Activated CD8-positive, alpha-beta memory T cell treated with anti-CD3 and anti-CD28 coated beads, Interleukin-2, amount 50 U/mL, for 1 hour (primary cell): Measurements from ENCODE around the gene RBFA.
A peak's percentile ranks its signal among the peaks of the same experiment; 100 is the strongest.
"Not testable (repeated sequence)": the region's sequence is repeated elsewhere in the genome, so short reads cannot be mapped to it uniquely, and the experiment has no call there.

Source experiments
- DNase-seq: peaks from one replicate; pipeline ENCODE4 v3.0.0-alpha.2; 2020; ENCODE audit errors: extremely low read depth

The RBFA gene, protein sequence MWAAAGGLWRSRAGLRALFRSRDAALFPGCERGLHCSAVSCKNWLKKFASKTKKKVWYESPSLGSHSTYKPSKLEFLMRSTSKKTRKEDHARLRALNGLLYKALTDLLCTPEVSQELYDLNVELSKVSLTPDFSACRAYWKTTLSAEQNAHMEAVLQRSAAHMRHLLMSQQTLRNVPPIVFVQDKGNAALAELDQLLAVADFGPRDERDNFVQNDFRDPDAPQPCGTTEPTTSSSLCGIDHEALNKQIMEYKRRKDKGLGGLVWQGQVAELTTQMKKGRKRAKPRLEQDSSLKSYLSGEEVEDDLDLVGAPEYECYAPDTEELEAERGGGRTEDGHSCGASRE

DNA sequence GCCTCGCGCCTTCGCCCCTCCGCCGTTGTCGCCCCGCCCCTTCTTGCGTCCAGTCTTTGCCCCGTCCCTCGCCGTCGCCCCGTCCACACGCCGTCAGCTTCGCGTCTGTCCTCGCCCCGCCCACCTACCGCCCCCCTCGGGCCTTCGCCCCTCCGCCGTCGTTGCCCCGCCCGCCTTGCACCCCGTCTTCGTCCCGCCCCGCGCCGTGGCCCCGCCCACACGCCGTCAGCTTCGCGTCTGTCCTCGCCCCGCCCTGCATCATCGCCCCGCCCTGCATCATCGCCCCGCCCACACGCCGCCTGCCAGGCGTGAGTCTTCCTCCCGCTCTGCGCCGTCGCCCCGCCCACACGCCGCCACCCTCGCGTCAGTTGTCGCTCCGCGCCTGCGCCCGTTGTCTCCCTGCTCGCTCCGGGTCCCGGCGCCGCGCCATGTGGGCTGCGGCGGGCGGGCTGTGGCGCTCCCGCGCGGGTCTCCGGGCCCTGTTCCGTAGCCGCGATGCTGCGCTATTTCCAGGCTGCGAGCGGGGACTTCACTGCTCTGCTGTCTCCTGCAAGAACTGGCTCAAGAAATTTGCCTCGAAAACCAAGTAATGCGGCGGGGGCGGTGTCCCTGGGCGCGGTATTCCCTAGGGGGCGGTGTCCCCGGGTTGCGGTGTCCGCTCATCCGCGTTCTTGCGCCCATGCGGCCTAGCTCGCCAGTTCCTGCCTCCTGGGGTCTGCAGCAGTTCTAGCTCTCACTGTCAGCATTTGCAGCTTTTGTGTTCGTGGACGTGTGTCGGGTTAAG lies at the start of gene RBFA:
TSS of gene RBFA (plus strand) at position 367 of the 784 bp plus-strand sequence. CDS start at position 429, 62 bp downstream.
- peak; percentile 99 for DNase-seq

DNA sequence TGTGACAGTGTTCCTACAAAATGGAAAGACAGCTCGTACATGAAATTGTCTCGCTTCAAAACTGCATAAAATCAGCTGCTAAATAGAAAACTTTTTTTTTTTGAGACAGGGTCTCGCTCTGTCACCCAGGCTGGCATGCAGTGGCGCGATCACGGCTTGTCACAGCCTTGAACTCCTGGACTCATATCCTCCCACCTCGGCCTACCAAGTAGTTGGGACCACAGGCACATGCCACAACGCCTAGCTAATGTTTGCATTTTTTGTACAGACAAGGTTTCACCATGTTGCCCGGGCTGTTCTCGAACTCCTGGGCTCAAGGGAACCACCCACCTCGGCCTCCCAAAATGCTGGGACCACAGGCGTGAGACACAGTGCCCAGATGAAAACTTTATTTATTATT lies 49.1 kb upstream of the RBFA start:
- DNase-seq = no peak

DNA sequence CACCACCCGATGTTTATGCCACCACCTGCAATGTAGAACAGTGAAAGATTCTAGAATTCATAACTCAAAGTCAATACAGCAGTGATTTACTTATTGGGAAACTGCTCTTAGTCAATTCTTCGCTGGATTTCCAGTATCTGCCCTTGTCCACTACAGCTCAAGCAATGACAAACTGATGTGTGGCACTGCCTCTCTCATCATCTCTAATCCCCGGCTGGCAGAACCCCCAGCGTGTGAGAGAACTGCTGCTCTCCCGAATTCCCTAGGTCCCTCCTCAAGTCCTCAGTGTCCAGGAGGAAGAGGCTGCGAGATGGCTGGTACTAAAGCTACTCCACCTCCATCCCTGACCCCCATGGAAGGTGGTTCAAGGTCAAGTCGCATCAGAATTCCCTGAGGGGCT lies 47.5 kb upstream of the RBFA start:
- no peak for DNase-seq

DNA sequence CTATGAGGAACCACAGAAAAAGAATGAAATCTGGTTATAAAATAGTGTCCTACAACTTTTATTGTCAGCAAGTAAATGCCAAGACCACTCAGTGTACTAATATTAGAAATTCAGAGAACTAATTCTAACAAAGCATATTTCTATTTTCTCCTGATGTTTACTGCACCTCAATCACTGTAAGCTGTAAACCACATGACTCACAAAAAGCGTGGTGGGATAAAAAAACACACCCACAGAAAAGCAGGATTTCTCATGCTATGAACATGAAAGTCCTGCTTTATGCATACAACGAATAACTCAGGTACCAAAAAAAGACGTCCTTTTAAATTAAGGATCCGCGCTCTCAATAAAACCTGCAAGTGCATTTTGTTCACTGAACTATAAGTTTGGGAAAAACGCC lies 46.7 kb upstream of the RBFA start:
- no peak for DNase-seq

DNA sequence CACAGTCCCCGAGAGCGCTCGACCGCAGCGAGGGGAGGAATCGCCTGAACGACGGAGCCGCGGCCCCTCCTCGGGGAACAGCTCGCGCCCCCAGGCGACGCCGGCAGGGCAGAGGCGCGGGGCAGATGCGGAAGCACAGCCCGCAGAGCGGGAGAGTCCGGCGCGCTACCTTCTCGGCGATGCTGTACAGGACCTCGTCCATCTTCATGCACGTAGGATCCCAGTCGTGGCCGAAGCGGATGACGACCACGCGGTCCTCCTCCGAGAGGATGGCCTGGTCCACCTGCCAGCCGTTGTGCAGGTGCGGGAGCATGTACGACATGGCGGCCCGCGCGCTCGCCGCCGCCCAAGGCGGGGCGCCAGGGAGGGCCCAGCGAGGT lies 46.2 kb upstream of the RBFA start:
- no peak for DNase-seq

DNA sequence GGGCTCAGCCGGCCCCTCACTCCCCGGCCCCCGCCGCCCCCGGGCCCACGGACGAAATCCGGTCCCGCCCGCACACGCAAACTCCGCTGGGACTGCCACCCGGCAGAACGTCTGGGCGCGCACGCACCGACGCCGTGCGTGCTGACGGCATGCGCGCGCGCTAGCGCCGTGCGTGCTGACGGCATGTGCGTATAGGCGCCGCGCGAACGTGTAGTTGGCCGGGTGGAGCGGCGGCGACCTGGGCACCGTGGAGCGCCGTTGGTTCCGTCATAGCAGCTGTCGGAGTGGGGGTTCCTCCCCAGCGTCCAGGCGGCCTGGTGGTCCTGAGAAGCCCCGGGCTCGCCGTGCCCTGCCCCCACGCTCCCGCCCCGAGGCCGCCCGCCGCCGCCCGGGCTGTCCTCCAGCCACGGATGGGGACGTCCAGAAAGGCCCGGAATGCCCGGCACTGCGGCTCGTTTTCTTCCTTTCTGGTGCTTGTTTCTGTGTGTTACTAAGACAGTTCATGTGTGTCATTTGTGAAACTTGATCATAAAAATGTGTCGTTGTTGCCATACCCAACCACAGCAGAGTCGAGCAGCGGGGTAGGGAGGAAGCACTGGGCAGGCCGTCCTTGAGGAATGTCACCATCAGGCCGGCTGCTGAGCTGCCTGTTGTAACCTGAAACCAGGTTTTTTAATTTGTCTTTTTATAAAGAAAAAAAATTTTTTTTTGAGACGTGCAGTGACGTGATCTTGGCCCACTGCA lies 45.6 kb upstream of the RBFA start, which contains the start of gene TXNL4A:
TSS of gene TXNL4A (minus strand) at position 113 of the 744 bp plus-strand sequence. CDS start 171 bp downstream, outside the sequence.
- peak; percentile 40 for DNase-seq

DNA sequence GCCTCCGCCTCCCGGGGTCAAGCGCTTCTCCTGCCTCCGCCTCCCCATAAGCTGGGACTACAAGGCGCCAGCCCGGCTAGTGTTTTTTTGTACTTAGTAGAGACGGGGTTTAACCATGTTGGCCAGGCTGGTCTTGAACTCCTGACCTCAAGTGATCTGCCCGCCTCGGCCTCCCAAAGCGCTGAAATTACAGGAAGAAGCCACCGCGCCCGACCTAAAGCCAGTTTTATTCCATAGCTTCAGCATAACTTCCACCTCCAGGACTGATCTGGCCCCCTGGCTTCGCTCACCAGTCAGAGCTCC lies 45.1 kb upstream of the RBFA start:
- DNase-seq = no peak

DNA sequence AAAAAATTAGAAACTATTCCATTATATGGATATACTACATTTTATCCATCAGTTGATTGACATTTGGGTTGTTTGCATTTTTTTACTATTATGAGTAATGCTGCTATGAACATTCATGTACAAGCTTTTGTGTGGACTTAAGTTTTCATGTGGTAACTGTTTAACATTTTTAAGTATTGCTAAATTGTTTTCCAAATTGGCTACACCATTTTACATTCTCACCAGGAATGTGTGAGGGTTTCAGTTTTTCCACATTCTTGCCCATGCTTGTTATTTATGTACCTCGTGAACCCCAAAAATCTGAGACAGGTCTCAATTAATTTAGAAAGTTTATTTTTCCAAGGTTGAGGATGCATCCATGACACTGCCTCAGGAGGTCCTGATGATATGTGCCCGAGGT lies 42.7 kb upstream of the RBFA start:
- DNase-seq = no peak

DNA sequence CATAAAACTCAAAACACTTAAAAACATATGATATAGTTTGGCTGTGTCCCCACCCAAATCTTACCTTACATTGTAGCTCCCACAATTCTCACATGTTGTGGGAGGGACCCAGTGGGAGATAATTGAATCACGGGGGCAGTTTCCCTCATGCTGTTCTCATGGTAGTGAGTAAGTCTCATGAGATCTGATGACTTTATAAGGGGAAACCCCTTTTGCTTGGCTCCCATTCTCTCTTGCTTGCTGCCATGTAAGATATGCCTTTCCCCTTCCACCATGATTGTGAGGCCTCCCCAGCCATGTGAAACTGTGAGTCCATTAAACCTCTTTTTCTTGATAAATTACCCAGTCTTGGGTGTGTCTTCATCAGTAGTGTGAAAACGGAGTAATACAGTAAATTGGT lies 34.5 kb upstream of the RBFA start:
- DNase-seq = not testable (repeated sequence)

DNA sequence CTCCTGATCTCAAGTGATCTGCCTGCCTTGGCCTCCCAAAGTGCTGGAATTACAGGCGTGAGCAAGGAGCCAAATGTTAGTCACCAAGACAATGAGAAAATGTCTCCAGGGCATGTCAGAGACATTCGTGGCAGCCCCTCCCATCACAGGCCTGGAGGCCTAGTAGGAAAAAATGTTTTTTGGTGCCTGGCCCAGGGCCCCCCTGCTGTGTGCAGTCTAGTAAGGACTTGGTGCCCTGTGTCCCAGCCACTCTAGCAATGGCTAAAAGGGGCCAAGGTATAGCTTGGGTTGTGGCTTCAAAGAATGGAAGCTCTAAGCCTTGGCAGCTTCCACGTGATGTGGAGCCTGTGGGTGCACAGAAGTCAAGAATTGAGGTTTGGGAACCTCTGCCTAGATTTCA lies 33.4 kb upstream of the RBFA start:
- no peak for DNase-seq

DNA sequence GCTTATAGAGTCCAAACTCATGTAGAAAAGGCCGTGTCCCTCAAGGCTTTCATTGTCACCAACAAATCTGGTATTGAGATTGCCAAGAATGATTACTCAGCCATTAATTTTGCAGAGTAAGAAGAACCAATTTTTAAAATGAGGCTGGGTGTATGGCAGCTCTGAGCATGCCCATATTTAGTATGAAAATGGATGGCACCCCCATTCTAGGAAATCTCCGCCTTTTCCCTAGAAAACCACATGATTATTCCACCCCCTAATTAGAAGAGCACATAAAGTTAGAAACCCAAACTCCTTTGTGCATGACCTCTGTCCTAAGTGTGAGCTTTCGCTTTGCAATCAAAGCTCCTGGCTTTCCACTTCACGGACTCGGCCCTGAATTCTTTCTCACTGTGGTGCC lies 31.8 kb upstream of the RBFA start:
- no peak for DNase-seq

DNA sequence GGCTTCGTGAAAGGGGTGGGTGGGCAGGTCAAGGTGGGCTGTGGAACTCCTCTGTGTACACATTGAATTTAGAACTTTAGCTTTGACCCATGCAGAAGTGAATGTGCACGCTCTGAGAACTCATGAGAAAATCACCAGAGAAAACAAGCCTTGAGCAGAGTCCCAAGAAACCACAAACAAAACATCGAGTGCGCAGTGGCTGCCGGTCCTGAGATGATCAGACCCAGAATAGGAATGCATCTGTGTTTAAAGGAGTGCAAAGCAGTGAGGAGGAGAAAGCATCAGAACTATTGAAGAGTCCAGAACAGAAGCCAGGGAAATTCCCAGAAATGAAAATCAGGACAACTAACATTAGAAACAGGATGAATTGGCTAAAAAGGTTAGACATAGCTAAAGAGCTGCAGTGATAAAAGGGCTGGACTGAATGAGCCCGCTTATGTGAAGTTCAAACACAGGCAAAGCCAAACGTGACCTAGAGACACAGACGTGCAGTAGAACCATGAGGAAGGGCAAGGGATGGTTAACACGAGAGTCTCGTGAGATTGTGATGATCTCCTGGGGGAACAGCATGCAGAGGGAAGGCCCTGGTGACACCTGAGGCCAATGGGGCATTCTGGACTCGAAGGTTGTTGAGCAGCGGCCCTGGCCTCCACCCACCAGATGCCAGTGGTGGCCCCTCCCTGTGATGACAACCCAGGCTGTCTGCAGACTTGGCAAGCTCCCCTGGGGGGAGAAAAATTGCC lies 29.5 kb upstream of the RBFA start:
- DNase-seq = no peak

DNA sequence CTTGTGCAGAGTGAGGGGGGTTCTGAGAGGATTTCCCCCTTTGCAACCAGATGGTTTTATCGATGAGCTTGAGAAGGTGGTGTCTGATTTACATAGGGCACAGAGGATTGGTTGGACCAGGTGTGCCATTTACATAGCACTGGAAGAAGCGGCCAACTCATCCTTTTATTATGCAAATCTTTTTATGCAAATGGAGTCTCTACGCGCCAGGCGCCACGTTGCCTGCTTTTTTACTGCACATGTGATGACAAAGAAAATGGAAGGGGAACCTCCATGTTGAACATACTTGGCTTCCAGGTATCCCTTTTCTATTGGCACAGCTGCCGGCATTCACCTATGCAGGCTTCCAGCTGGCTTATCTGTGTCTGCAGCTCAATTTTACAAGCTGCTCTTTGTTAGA lies 27.5 kb upstream of the RBFA start:
- DNase-seq = no peak

DNA sequence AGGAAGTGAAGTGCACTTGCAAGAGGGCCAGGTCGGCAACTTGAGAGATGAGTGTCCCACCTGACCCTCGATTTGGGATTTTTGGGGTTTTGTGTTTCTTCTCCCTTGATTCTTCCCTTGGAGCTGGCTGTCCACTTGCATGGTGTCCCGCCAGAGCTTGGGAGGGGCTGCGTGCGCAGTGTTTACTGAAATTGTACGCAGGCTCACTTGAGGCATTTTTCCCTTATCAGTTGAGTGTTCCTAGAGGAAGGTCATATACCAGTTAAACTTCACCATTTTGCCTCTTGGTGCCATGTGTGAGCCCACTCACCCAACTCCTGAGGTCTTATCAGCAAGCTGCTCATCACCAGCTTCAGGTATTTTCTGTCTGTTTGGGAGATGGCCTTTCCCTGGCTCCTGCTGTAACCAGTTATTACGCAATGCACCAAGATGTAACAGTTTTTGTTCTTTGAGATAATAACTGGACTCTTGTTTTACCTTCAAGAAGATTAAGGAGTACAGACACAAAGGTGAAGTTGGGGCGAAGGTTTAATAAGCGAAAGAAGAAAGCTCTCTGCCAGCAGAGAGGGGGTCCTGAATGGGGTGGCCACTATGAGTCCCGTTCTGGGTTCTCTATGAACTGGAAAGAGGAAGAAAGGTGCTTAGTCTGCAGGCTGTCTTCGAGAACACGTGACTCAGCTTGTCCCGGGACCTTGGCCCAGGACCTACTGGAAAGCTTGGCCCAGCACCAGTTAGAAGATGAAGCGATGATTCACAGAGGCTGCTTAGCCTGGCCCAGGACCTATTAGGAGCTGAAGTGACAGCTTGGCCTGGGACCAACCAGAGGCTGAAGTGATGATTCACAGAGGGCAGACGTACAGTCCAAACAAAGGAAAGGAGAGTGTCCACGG lies 24.3 kb upstream of the RBFA start:
- no peak for DNase-seq

DNA sequence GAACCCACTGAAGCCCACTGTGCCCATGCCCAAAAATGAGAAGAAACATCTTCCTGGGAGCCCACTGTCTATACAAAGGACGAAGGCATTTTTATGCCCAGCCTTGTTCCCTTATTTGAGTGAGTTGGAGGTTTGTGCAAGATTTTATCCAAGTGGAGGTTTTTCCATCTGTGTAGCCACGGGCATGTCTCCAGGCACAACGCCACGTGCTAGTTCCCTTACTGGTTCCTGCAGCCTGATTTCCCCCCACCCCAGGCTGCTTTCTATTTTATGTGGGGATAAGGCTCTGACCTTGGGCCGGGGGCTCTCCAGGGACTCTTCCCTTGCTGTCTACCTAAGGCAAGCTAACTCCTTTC lies 23.7 kb upstream of the RBFA start:
- no peak for DNase-seq

DNA sequence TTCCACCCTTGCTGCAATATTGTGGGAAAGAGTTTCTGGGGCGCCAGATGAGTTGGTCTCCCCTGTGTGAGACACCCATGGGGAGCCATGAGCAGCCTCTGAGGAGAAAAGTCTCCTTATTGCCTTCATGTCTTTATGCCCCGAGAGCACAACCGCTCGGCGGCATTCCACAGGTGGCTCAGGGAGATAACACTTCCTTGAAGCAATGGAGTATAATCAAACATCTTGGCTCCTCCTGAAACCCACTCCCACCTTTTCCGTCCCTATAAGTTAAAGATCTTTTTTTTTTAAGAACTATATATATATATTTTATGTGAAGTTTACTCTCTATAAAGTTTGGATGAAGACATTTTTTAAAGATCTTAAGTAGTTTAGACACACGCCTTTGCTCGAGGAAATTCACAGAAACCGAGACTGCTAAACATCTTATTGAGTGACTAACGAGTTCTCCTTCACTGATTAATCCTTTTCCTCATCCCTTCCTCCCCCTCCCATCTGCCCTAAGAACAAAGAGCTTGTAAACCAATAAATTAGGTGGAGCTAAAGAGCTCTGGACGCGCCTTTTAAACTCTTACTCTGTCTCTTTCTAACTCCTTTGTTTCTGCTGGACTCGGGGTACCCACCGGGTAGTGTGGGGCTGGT lies 22.6 kb upstream of the RBFA start:
- not testable (repeated sequence) for DNase-seq

DNA sequence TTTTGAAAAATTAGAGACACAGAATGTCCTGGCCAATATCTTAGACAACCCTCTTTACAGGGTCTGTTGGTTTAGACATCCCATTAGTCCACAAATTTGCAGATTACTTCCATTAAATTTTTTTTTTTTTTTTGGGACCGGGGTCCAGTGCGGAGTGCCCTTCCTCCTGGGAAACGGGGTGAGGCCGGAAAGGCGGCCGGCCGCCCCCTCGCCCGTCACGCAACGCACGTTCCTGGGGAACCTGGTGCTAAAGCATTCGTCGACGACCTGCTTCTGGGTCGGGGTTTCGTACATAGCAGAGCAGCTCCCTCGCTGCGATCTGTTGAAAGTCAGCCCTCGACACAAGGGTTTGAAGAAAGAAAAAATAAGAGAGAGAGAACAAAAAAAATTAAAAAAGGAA lies 21.5 kb upstream of the RBFA start:
- no peak for DNase-seq

DNA sequence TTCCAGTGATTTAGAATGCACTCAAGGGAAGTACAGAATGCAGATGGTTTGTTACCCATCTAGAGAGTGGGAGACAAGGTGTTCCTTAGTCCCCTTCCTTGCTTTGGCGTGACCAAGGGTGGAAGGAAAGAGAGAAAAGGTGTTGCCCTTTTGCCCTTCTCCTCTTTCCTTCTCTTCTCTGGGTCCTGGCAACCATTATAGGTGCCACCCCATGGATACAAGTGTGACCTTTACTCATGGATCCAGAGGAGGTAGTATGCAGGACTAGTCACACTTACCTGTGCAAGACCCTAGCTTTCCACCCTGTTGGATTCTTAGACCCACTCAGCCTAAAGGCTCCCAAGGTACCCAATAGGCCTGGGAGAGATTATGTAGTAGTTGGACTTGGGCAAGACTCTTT lies 11.6 kb upstream of the RBFA start:
- no peak for DNase-seq

DNA sequence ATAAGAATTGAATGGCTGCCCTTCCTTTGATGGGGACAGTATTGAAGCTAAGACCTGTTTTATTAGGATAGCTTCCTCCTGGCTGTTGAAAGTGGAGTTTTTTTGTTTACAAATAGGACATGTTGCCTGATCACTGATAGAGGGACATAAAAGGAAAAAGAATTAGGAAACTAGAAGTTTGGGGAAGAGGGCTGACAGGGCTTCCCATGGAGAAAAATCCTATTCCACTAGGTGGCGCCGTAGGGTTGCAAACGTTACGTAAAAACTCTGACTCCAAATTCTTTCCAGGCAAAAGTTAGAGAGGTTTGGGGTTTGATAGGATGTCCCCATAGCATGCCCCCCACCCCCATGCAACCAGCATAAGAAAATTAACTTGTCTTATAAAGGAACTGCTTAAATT lies 11.1 kb upstream of the RBFA start:
- no peak for DNase-seq

DNA sequence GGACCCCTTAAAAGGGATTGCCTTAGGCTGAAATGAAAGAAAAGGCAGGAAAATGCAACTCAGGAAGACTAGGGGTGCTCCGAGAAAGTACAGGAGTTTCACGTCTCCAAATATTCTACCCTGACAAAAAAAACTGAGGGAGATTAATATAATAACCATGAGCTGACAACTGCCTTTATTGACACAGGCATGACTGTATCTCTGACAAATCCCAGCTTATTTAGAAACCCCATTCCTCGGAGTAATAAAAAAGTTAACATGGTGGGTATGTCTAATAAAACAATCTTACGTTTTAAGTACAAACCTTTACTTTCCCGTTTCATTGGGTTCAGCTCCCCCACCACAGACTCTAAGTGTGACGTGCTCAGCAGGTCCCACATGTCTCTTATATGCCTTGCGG lies 7.9 kb upstream of the RBFA start:
- DNase-seq = no peak

DNA sequence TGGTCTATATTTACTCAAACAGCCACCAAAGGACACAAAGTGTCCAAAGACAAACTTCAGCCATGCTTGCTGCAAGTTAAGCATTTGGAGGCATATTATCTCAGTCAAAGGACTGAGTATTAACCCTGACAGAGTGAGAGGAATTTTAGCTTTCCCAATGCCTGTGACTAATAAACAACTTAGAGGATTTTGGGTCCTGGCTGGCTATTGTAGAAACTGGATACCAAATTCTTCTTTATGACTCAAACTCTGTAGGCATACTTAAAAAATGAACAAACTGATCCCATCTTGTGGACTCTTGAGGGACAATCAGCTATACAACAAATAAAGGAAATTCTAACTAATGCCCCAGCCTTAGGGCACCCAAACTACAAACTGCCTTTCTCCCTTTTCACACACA lies 6.5 kb upstream of the RBFA start:
- DNase-seq = not testable (repeated sequence)
